Astrocyte (in vitro differentiated cells and primary cell): ENCODE data around the gene EXOC4. TPM values are rescaled to one million over a fixed set of nuclear protein-coding genes. Genes with fewer than 3 reads are reported as not detected.

ENCODE experiments used
- DNase-seq: peaks from one replicate; pipeline ENCODE4 v3.0.0-alpha.2; 2010; ENCODE audit warnings: low read depth
- FAIRE-seq: peaks from 2 replicates; lab custom pipeline; 2011; peaks lifted over from hg19 to GRCh38; lab: Jason Lieb, UNC
- H2AFZ ChIP-seq: 2 replicates; pipeline ENCODE4 v1.6.0; 2012; ENCODE audit warnings: low read depth, low read length, inconsistent platforms
- H3K27ac ChIP-seq: 2 replicates; pipeline ENCODE4 v1.5.1; 2011; ENCODE audit warnings: low read depth, low read length, inconsistent platforms
- H3K27me3 ChIP-seq: 2 replicates; pipeline ENCODE4 v1.6.0; 2011; ENCODE audit warnings: low read length, inconsistent platforms; ENCODE audit not compliant: insufficient read depth
- H3K36me3 ChIP-seq: 2 replicates; pipeline ENCODE4 v1.5.1; 2011; ENCODE audit warnings: low read length, inconsistent platforms; ENCODE audit not compliant: insufficient read depth
- H3K4me1 ChIP-seq: 2 replicates; pipeline ENCODE4 v1.5.1; 2011; ENCODE audit warnings: low read length, inconsistent platforms; ENCODE audit not compliant: insufficient read depth
- H3K4me2 ChIP-seq: 2 replicates; pipeline ENCODE4 v1.6.0; 2012; ENCODE audit warnings: low read length, inconsistent platforms
- H3K4me3 ChIP-seq: 2 replicates; pipeline ENCODE4 v1.5.1; 2011; ENCODE audit warnings: low read depth, mild to moderate bottlenecking, low read length, inconsistent platforms; ENCODE audit not compliant: insufficient read depth
- H3K79me2 ChIP-seq: 2 replicates; pipeline ENCODE4 v1.6.0; 2012; ENCODE audit warnings: mild to moderate bottlenecking, low read length, inconsistent platforms; ENCODE audit not compliant: insufficient read depth
- H3K9ac ChIP-seq: 2 replicates; pipeline ENCODE4 v1.6.0; 2012; ENCODE audit warnings: mild to moderate bottlenecking, low read length, inconsistent platforms
- H3K9me3 ChIP-seq: 2 replicates; pipeline ENCODE4 v1.5.1; 2012; ENCODE audit warnings: low read depth, mild to moderate bottlenecking, low read length, inconsistent platforms; ENCODE audit not compliant: insufficient read depth
- H4K20me1 ChIP-seq: 2 replicates; pipeline ENCODE4 v1.6.0; 2012; ENCODE audit warnings: low read length, inconsistent platforms; ENCODE audit not compliant: insufficient read depth
- H3K27ac Mint-ChIP-seq: one replicate; pipeline ENCODE4 v1.8.0; 2021; ENCODE audit warnings: mild to moderate bottlenecking, mixed read lengths; ENCODE audit not compliant: unreplicated experiment
- H3K27me3 Mint-ChIP-seq: one replicate; pipeline ENCODE4 v1.8.0; 2021; ENCODE audit warnings: low read depth, mixed read lengths; ENCODE audit not compliant: unreplicated experiment
- H3K36me3 Mint-ChIP-seq: one replicate; pipeline ENCODE4 v1.8.0; 2021; ENCODE audit warnings: low read depth, mixed read lengths; ENCODE audit not compliant: unreplicated experiment
- H3K4me1 Mint-ChIP-seq: one replicate; pipeline ENCODE4 v1.8.0; 2021; ENCODE audit warnings: low read depth, mixed read lengths; ENCODE audit not compliant: unreplicated experiment
- H3K4me3 Mint-ChIP-seq: one replicate; pipeline ENCODE4 v1.8.0; 2021; ENCODE audit warnings: mild to moderate bottlenecking, moderate library complexity, mixed read lengths; ENCODE audit not compliant: unreplicated experiment
- H3K9me3 Mint-ChIP-seq: one replicate; pipeline ENCODE4 v1.8.0; 2021; ENCODE audit warnings: mild to moderate bottlenecking, mixed read lengths; ENCODE audit not compliant: unreplicated experiment
- EZH2 ChIP-seq: IDR thresholded peaks from 2 replicates; pipeline ENCODE4 v1.6.1; 2012; ENCODE audit warnings: mild to moderate bottlenecking, low read length, inconsistent platforms; ENCODE audit not compliant: insufficient read depth
- total RNA-seq: library from RNA; stranded (reverse); gene quantifications from 2 replicates; pipeline ENCODE4 v1.2.1, GENCODE V29; 2021
- TF ChIP-seq, protein P1 (sequence below): IDR thresholded peaks from 2 replicates; pipeline ENCODE4 v1.5.1; 2011; ENCODE audit warnings: low read depth, mild to moderate bottlenecking, inconsistent platforms, low read length, moderate library complexity; ENCODE audit not compliant: insufficient read depth

Gene EXOC4
- total RNA-seq, 1 donor from 2014 or later = 57.5 TPM

DNA sequence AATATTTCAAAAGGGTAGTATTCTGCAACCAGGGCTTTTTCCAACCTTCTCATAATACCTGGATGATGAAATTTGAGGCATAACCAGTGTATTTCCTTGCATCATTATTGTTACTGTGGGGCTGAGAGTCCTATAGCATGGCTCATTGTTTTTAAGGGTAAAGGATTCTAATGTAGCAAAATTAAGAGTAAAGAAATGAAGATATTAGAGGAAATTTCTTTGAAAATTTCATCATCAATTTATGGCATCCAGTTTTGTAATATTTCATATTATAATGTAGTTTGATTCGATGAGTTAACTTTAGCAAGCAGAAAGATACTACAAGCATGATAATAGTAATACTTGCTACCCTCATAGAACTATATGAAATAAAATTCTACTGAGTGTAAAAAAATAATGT is 486.9 kb downstream of the EXOC4 start:
- H3K4me3 ChIP-seq = no peak overlapping the region
- H3K36me3 ChIP-seq = no peaks in the 10 kb centered on the region
- no peak overlapping the region for H3K9ac ChIP-seq
- no peaks in the 10 kb centered on the region for H3K79me2 ChIP-seq
- TF ChIP-seq EZH2 = no peak
- TF ChIP-seq, protein P1, sequence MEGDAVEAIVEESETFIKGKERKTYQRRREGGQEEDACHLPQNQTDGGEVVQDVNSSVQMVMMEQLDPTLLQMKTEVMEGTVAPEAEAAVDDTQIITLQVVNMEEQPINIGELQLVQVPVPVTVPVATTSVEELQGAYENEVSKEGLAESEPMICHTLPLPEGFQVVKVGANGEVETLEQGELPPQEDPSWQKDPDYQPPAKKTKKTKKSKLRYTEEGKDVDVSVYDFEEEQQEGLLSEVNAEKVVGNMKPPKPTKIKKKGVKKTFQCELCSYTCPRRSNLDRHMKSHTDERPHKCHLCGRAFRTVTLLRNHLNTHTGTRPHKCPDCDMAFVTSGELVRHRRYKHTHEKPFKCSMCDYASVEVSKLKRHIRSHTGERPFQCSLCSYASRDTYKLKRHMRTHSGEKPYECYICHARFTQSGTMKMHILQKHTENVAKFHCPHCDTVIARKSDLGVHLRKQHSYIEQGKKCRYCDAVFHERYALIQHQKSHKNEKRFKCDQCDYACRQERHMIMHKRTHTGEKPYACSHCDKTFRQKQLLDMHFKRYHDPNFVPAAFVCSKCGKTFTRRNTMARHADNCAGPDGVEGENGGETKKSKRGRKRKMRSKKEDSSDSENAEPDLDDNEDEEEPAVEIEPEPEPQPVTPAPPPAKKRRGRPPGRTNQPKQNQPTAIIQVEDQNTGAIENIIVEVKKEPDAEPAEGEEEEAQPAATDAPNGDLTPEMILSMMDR = no peak
- H3K4me1 ChIP-seq = no peaks in the 10 kb centered on the region
- FAIRE-seq (no peak), DNase-seq (no peak)
- Mint-ChIP-seq H3K36me3 (peaks cover 3% of the 10 kb centered on the region), H3K9me3 (no peaks in the 10 kb centered on the region), H3K4me1 (no peaks in the 10 kb centered on the region), H3K4me3 (no peak overlapping the region), H3K27ac (no peak overlapping the region), H3K27me3 (no peaks in the 10 kb centered on the region)
- no peak overlapping the region for H3K27ac ChIP-seq
- H3K4me2 ChIP-seq = no peak overlapping the region
- H3K27me3 ChIP-seq = no peaks in the 10 kb centered on the region
- H2AFZ ChIP-seq = no peak overlapping the region
- H3K9me3 ChIP-seq = no peaks in the 10 kb centered on the region
- no peaks in the 10 kb centered on the region for H4K20me1 ChIP-seq

DNA sequence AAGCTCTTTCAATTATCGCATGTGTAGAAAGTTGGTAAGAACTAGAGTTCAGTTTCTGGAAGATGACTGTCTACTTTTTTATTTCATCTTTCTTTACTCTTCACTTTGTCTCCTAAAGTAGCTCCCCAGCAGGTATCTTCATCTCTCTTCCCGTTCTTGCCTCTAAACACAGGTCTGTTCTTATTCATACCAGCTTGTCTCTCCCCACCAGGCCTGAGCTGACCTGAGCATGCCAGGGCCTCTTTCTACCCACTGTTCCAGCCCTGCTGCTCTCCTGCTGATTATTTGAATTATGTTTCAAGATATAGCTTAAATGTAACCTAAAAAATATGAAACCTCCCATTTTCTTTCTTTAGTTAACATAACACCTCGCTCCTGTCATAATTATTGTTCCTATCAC is 488.2 kb downstream of the EXOC4 start:
- H3K27ac Mint-ChIP-seq = no peak overlapping the region
- H3K36me3 ChIP-seq = no peaks in the 10 kb centered on the region
- no peaks in the 10 kb centered on the region for H3K27me3 ChIP-seq
- H3K27ac ChIP-seq = no peak overlapping the region
- no peaks in the 10 kb centered on the region for H4K20me1 ChIP-seq
- peaks cover 3% of the 10 kb centered on the region for H3K36me3 Mint-ChIP-seq
- H3K79me2 ChIP-seq = no peaks in the 10 kb centered on the region
- FAIRE-seq (no peak), DNase-seq (no peak)
- no peak overlapping the region for H3K9ac ChIP-seq
- no peak overlapping the region for H2AFZ ChIP-seq
- TF ChIP-seq EZH2 = no peak
- TF ChIP-seq, protein P1 = no peak
- no peak overlapping the region for H3K4me3 ChIP-seq
- no peaks in the 10 kb centered on the region for H3K27me3 Mint-ChIP-seq
- H3K4me3 Mint-ChIP-seq = no peak overlapping the region
- H3K4me1 Mint-ChIP-seq = no peaks in the 10 kb centered on the region
- no peaks in the 10 kb centered on the region for H3K9me3 Mint-ChIP-seq
- H3K4me1 ChIP-seq = no peaks in the 10 kb centered on the region
- H3K4me2 ChIP-seq = no peak overlapping the region
- no peaks in the 10 kb centered on the region for H3K9me3 ChIP-seq

DNA sequence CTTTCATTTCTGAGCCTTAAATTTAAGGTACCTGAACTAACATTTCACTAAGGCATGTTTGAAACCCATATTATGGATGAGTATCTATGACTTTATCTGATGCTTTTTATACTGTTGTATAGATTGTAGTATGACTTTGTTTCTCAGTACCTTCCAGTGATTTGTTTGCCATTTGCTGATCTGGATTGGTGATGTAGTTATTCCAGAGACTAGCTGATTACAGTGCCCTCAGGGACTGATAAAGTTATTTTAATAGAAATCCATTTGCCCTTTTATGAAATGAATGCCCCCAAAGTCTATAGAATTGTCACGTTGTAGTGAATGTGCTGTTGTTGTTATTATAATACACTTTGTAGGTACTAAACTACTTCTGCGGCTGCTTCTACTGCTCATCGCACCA is 488.8 kb downstream of the EXOC4 start:
- TF ChIP-seq, protein P1 = no peak
- TF ChIP-seq EZH2 = no peak
- Histone ChIP-seq H3K9ac (no peak overlapping the region), H3K4me1 (no peaks in the 10 kb centered on the region), H4K20me1 (no peaks in the 10 kb centered on the region), H3K36me3 (no peaks in the 10 kb centered on the region), H3K27ac (no peak overlapping the region), H3K9me3 (no peaks in the 10 kb centered on the region), H2AFZ (no peak overlapping the region), H3K27me3 (no peaks in the 10 kb centered on the region), H3K79me2 (no peaks in the 10 kb centered on the region), H3K4me2 (no peak overlapping the region), H3K4me3 (no peak overlapping the region)
- no peak for DNase-seq
- H3K4me3 Mint-ChIP-seq = no peak overlapping the region
- peaks cover 3% of the 10 kb centered on the region for H3K36me3 Mint-ChIP-seq
- H3K4me1 Mint-ChIP-seq = peaks cover 4% of the 10 kb centered on the region
- FAIRE-seq = no peak
- no peak overlapping the region for H3K27ac Mint-ChIP-seq
- H3K9me3 Mint-ChIP-seq = no peaks in the 10 kb centered on the region
- no peaks in the 10 kb centered on the region for H3K27me3 Mint-ChIP-seq
